Amniotic epithelial cell (primary cell): ENCODE measurements around the gene STAG2.
"Not testable (repeated sequence)": the region's sequence is repeated elsewhere in the genome, so short reads cannot be mapped to it uniquely, and the experiment has no call there.

Source experiments
- DNase-seq: peaks from one replicate; pipeline ENCODE4 v3.0.0-alpha.2; 2010; ENCODE audit warnings: low read depth

STAG2 gene

GRCh38 chrX:124035657-124036056, 74.2 kb downstream of the STAG2 start:
- no peak for DNase-seq

- DNase-seq = no peak
These were observed 80.5 kb downstream of the STAG2 start for GRCh38 chrX:124042042-124042441.

- peak; percentile 38 for DNase-seq
These were observed 83.6 kb downstream of the STAG2 start for GRCh38 chrX:124045109-124045508.

- DNase-seq = not testable (repeated sequence)
These were observed 122.9 kb downstream of the STAG2 start for GRCh38 chrX:124084417-124084816.

- DNase-seq = peak; percentile 35
These were observed 123.6 kb downstream of the STAG2 start for GRCh38 chrX:124085063-124085462.

GRCh38 chrX:124086411-124086810, 124.9 kb downstream of the STAG2 start:
- DNase-seq = no peak

GRCh38 chrX:124087000-124087746, 125.7 kb downstream of the STAG2 start:
- peak; percentile 5 for DNase-seq

GRCh38 chrX:124093222-124093621, 131.7 kb downstream of the STAG2 start:
- no peak for DNase-seq

- no peak for DNase-seq
These were observed 135.6 kb downstream of the STAG2 start for GRCh38 chrX:124097116-124097515.

GRCh38 chrX:124098089-124098488, 136.6 kb downstream of the STAG2 start:
- peak; percentile 44 for DNase-seq

- DNase-seq = no peak
These were observed 142.5 kb downstream of the STAG2 start for GRCh38 chrX:124103966-124104365.

GRCh38 chrX:124104512-124104911, 143.0 kb downstream of the STAG2 start:
- not testable (repeated sequence) for DNase-seq

- DNase-seq = no peak
These were observed 152.4 kb downstream of the STAG2 start for GRCh38 chrX:124113621-124114600.

GRCh38 chrX:124117325-124117724, 155.8 kb downstream of the STAG2 start:
- DNase-seq = peak; percentile 10

GRCh38 chrX:124125471-124125870, 164.0 kb downstream of the STAG2 start:
- DNase-seq = peak; percentile 51

GRCh38 chrX:124127496-124127895, 166.0 kb downstream of the STAG2 start:
- no peak for DNase-seq

- DNase-seq = not testable (repeated sequence)
These were observed 170.9 kb downstream of the STAG2 start for GRCh38 chrX:124132437-124132836.

- DNase-seq = no peak
These were observed 184.2 kb downstream of the STAG2 start for GRCh38 chrX:124145749-124146148.

GRCh38 chrX:124151195-124151594, 189.7 kb downstream of the STAG2 start:
- no peak for DNase-seq
